Bronchial epithelial cell (primary cell): ENCODE measurements around the gene RFX4. TPM values are rescaled to one million over a fixed set of nuclear protein-coding genes. Genes with fewer than 3 reads are reported as not detected.

Experiments
- DNase-seq: peaks from one replicate; pipeline ENCODE4 v3.0.0-alpha.2; 2010; ENCODE audit warnings: low read depth
- FAIRE-seq: peaks from 2 replicates; lab custom pipeline; 2011; peaks lifted over from hg19 to GRCh38; lab: Jason Lieb, UNC
- H3K27me3 ChIP-seq: 2 replicates; pipeline ENCODE4 v1.5.1; 2011; ENCODE audit warnings: low read length; ENCODE audit not compliant: control insufficient read depth, insufficient read depth
- H3K36me3 ChIP-seq: 2 replicates; pipeline ENCODE4 v1.5.1; 2011; ENCODE audit warnings: low read length; ENCODE audit not compliant: control insufficient read depth, insufficient read depth
- H3K4me3 ChIP-seq: 2 replicates; pipeline ENCODE4 v1.5.1; 2011; ENCODE audit warnings: mild to moderate bottlenecking, low read depth, low read length, control low read depth
- total RNA-seq: library from RNA; depleted of rRNA; stranded (reverse); fragments of >200 nt; gene quantifications from 2 replicates; pipeline ENCODE4 v1.2.1, GENCODE V29; 2014
- TF ChIP-seq, protein P1 (sequence below): IDR thresholded peaks from 2 replicates; pipeline ENCODE4 v1.5.1; 2011; ENCODE audit warnings: mild to moderate bottlenecking, moderate library complexity, low read length, control low read depth, inconsistent platforms; ENCODE audit not compliant: insufficient read depth, severe bottlenecking

RFX4 gene
- total RNA-seq, 1 donor from 2014 or later, result not detected

DNA sequence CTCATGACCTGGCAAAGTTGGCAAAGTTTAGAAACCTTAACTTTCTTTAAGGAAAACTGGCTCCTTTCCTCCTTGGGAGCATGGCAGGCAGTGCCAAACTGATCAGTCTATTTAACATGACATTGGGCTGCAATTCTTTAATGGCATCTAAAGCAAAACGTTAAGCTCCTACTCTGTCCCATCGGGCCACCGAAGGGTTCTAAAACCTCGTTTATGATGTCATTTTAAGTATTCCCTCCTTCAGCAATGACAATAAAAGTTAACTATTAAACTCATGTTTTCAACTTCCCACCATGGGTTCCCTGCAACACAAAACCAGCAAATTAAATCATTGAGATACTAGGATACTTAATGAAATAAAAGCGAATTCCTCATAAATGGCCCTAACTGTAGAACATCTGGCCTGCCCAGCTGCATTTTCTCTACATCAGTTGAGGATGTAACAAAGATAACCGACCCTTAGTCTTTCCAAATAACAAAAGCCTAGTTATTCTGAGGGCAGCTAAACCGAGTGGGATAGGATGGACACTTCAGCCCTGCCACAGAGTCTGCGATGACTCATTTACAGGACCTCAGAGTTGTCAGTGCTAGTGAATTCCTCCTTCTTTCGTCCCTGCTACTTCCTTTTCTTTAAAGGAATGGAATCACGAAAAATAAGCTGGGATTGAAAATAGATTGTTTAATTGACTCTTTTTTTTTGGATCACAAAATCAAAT, 157.2 kb downstream of the RFX4 start:
- no peaks in the 10 kb centered on the region for H3K36me3 ChIP-seq
- no peaks in the 10 kb centered on the region for H3K27me3 ChIP-seq
- H3K4me3 ChIP-seq, result no peak overlapping the region
- FAIRE-seq (no peak), DNase-seq (no peak)
- TF ChIP-seq, protein P1, sequence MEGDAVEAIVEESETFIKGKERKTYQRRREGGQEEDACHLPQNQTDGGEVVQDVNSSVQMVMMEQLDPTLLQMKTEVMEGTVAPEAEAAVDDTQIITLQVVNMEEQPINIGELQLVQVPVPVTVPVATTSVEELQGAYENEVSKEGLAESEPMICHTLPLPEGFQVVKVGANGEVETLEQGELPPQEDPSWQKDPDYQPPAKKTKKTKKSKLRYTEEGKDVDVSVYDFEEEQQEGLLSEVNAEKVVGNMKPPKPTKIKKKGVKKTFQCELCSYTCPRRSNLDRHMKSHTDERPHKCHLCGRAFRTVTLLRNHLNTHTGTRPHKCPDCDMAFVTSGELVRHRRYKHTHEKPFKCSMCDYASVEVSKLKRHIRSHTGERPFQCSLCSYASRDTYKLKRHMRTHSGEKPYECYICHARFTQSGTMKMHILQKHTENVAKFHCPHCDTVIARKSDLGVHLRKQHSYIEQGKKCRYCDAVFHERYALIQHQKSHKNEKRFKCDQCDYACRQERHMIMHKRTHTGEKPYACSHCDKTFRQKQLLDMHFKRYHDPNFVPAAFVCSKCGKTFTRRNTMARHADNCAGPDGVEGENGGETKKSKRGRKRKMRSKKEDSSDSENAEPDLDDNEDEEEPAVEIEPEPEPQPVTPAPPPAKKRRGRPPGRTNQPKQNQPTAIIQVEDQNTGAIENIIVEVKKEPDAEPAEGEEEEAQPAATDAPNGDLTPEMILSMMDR, result no peak

DNA sequence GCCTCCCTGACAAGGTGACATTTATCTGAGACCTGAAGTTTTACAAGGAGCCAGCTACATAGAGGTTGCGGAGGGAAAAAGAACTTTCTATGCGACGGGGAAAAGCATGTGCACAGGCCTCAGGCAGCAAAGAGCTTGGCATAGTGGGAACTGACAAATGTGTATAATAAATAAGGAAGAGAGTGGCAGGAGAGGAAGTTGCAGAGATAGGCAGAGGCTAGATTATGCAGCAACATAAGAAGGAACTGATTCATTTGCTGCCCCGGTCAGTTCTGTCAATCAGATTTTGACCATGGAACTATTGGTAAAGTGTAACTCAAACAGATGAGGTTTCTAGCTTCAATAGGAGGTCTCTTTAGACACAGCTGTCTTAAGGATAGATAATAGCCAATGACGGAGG, 158.0 kb downstream of the RFX4 start:
- FAIRE-seq (no peak), DNase-seq (no peak)
- TF ChIP-seq, protein P1, result no peak
- Histone ChIP-seq H3K27me3 (no peaks in the 10 kb centered on the region), H3K4me3 (no peak overlapping the region), H3K36me3 (no peaks in the 10 kb centered on the region)

DNA sequence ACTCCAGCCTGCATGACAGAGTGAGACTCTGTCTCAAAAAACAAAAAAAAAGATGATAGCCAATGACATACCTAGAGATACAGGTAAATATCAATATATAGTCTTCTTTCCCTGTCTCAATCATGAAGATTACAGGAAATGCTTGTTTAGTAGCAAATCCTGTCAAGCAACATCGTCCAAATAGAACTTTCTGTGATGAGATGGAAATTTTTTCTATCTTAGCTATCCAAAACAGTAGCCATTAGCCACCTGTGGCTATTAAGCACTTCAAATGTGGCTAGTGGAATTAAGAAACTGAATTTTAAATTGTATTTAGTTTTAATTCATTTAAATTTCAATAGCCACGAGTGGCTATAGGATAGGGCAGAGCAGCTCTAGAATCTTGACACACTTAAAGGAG, 158.4 kb downstream of the RFX4 start:
- DNase-seq (no peak), FAIRE-seq (no peak)
- TF ChIP-seq, protein P1, result no peak
- Histone ChIP-seq H3K36me3 (no peaks in the 10 kb centered on the region), H3K27me3 (no peaks in the 10 kb centered on the region), H3K4me3 (no peak overlapping the region)

DNA sequence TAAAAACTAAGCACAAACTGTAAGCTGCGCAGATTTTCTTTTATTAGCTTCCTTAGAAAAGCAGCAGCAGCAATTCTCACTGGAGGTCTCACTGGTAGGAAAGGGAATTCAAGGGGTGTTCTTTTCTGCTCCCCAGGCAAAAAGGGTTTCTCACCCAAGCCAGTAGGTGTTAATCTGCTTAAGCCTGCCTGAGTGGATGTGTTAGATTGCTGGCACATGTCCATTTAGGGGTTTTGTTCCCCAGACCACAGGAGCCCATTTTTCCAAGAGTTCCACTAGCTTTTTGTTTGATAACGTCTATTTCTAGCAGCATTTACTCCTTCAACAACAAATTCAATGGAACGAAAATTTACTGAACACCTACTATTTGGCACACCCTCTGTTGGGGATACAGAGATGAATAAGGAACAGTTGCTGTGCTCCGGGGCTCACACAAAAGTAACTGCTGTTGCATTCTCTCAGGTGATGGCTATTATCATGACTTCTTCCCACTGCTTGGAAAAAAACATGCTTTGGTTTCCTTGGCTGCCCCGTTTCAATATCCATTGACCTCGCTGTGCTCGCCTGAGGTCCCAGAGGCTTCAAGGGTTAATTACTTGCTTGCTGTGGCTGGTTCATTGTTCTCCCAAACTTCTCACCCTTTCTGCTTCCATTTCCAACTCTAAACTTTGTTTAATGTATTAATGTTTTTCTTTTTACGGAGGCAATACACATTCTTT, 160.6 kb downstream of the RFX4 start:
- H3K36me3 ChIP-seq, result no peaks in the 10 kb centered on the region
- H3K4me3 ChIP-seq, result no peak overlapping the region
- no peaks in the 10 kb centered on the region for H3K27me3 ChIP-seq
- FAIRE-seq (no peak), DNase-seq (no peak)
- TF ChIP-seq, protein P1, result no peak

DNA sequence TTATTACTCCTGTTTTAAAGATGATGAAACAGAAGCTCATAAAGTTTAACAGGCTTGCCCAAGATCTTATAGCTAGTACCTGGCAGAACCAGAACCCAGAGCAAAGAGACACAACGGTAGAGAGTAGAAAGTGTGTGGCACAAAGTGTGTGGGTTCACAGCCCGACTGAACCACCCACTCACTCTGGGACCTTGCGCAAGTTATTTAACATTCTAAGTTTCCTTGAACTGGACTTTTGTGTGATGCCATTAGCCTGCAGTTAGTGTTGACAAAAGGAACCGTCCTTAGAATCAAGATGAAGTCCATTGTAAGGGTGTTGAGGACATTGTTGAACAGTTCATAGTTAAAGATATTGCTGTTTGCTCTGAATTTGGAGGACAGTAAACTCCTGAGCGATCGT, 161.8 kb downstream of the RFX4 start:
- Histone ChIP-seq H3K27me3 (no peaks in the 10 kb centered on the region), H3K4me3 (no peak overlapping the region), H3K36me3 (no peaks in the 10 kb centered on the region)
- FAIRE-seq (no peak), DNase-seq (no peak)
- TF ChIP-seq, protein P1, result no peak
